GM18907 (cell line): ENCODE data around the gene PER1.

ENCODE experiments used
- ATAC-seq: cut with Tn5 transposase; IDR thresholded peaks from one replicate; pipeline ENCODE4 v1.9.1; 2021; ENCODE audit warnings: mild to moderate bottlenecking, moderate library complexity; ENCODE audit not compliant: unreplicated experiment

The PER1 gene

GRCh38 chr17:8154608-8155155, 2.5 kb upstream of the PER1 start:
- ATAC-seq = no peak

- ATAC-seq = no peak
Measured at GRCh38 chr17:8153957-8154607, 1.9 kb upstream of the PER1 start.

GRCh38 chr17:8153525-8153956, 1.3 kb upstream of the PER1 start:
- ATAC-seq = no peak

GRCh38 chr17:8153031-8153451, 837 bp upstream of the PER1 start:
- ATAC-seq = no peak

GRCh38 chr17:8151641-8152111, 528 bp downstream of the PER1 start:
- ATAC-seq = no peak

- peak; percentile 52 for ATAC-seq
Measured at GRCh38 chr17:8151120-8151640, 1.0 kb downstream of the PER1 start.

GRCh38 chr17:8150194-8151119, 1.7 kb downstream of the PER1 start:
- ATAC-seq = no peak

- ATAC-seq = no peak
Measured at GRCh38 chr17:8149419-8150193, 2.6 kb downstream of the PER1 start.

GRCh38 chr17:8148560-8148959, 3.6 kb downstream of the PER1 start:
- no peak for ATAC-seq

- ATAC-seq = no peak
Measured at GRCh38 chr17:8147805-8148404, 4.3 kb downstream of the PER1 start.

GRCh38 chr17:8147141-8147804, 4.9 kb downstream of the PER1 start:
- ATAC-seq = no peak

- ATAC-seq = no peak
Measured at GRCh38 chr17:8146381-8147140, 5.6 kb downstream of the PER1 start.

- no peak for ATAC-seq
Measured at GRCh38 chr17:8145811-8146210, 6.4 kb downstream of the PER1 start.

GRCh38 chr17:8144401-8145231, 7.6 kb downstream of the PER1 start:
- no peak for ATAC-seq

- ATAC-seq = no peak
Measured at GRCh38 chr17:8143581-8144400, 8.4 kb downstream of the PER1 start.

GRCh38 chr17:8142887-8143580, 9.2 kb downstream of the PER1 start:
- ATAC-seq = no peak
